Cardiac muscle cell (in vitro differentiated cells and primary cell): Measurements from ENCODE around the gene SCD5. TPM values are rescaled to one million over a fixed set of nuclear protein-coding genes. Genes with fewer than 3 reads are reported as not detected.

Source experiments
- DNase-seq, 2 donors: peaks; one replicate each; pipeline versions ENCODE4 v3.0.0 to v3.0.0-alpha.2; 2010 to 2017; ENCODE audit warnings: low read depth in 1 of 2, low spot score in 1 of 2
- H3K27ac ChIP-seq: fragments of 200-600 bp; sonication (generic); 2 replicates; pipeline ENCODE4 v1.5.1; 2016
- H3K27me3 ChIP-seq: fragments of 200-600 bp; sonication (generic); 2 replicates; pipeline ENCODE4 v1.6.0; 2016; ENCODE audit warnings: control low read depth
- H3K36me3 ChIP-seq: fragments of 200-600 bp; sonication (generic); 2 replicates; pipeline ENCODE4 v1.5.1; 2016; ENCODE audit warnings: control low read depth
- H3K4me1 ChIP-seq: fragments of 200-600 bp; sonication (generic); 2 replicates; pipeline ENCODE4 v1.8.1; 2017; ENCODE audit warnings: low read depth, mild to moderate bottlenecking, mixed run types
- H3K4me3 ChIP-seq: fragments of 200-600 bp; sonication (generic); 2 replicates; pipeline ENCODE4 v1.5.1; 2016; ENCODE audit warnings: mild to moderate bottlenecking
- H3K9me3 ChIP-seq: fragments of 200-600 bp; sonication (generic); 2 replicates; pipeline ENCODE4 v1.5.1; 2017; ENCODE audit warnings: low read depth, mild to moderate bottlenecking, control low read depth
- CTCF ChIP-seq: IDR thresholded peaks from 2 replicates; pipeline ENCODE4 v1.5.1; 2012; ENCODE audit warnings: low read depth, mild to moderate bottlenecking, low read length
- polyA plus RNA-seq: library from polyadenylated mRNA; unstranded; fragments of >200 nt; fragmentation: Nextera tagmentation; extraction: Ambion mirVana; gene quantifications from 2 replicates; pipeline ENCODE4 v1.2.1, GENCODE V29; 2016
- total RNA-seq: library from RNA; depleted of rRNA; stranded (reverse); fragments of >200 nt; gene quantifications from 2 replicates; pipeline ENCODE4 v1.2.3, GENCODE V29; 2016

SCD5 gene
- total and polyA plus RNA-seq, 2 experiments from 2014 or later: 3.7 to 4.7 TPM

- no peaks in the 10 kb centered on the region for H3K4me1 ChIP-seq
- DNase-seq: no peak
- TF ChIP-seq CTCF: no peak
These were observed 150.2 kb downstream of the SCD5 start for GRCh38 chr4:82648356-82648755.

GRCh38 chr4:82645936-82646565, 152.5 kb downstream of the SCD5 start:
- Histone ChIP-seq H3K27me3 (no peaks in the 10 kb centered on the region), H3K9me3 (no peaks in the 10 kb centered on the region), H3K4me3 (no peak overlapping the region), H3K27ac (no peak overlapping the region), H3K36me3 (no peaks in the 10 kb centered on the region), H3K4me1 (no peaks in the 10 kb centered on the region)
- TF ChIP-seq CTCF: no peak
- no peak for DNase-seq

More at GRCh38 chr4:82648356-82648755, 150.2 kb downstream of the SCD5 start:
- Histone ChIP-seq H3K36me3 (no peaks in the 10 kb centered on the region), H3K27me3 (no peaks in the 10 kb centered on the region), H3K4me3 (no peak overlapping the region), H3K9me3 (no peaks in the 10 kb centered on the region), H3K27ac (no peak overlapping the region)

GRCh38 chr4:82644734-82645126, 153.9 kb downstream of the SCD5 start:
- no peaks in the 10 kb centered on the region for H3K9me3 ChIP-seq
- no peaks in the 10 kb centered on the region for H3K27me3 ChIP-seq
- H3K4me3 ChIP-seq: no peak overlapping the region
- no peak for DNase-seq
- no peak overlapping the region for H3K27ac ChIP-seq
- H3K4me1 ChIP-seq: no peaks in the 10 kb centered on the region
- TF ChIP-seq CTCF: no peak
- H3K36me3 ChIP-seq: no peaks in the 10 kb centered on the region

GRCh38 chr4:82643994-82644733, 154.4 kb downstream of the SCD5 start:
- H3K27ac ChIP-seq: no peak overlapping the region
- TF ChIP-seq CTCF: no peak
- no peaks in the 10 kb centered on the region for H3K4me1 ChIP-seq

GRCh38 chr4:82642331-82642730, 156.3 kb downstream of the SCD5 start:
- H3K36me3 ChIP-seq: no peaks in the 10 kb centered on the region
- no peak overlapping the region for H3K27ac ChIP-seq
- H3K4me3 ChIP-seq: no peak overlapping the region
- no peak for DNase-seq
- no peaks in the 10 kb centered on the region for H3K27me3 ChIP-seq
- H3K9me3 ChIP-seq: no peaks in the 10 kb centered on the region
- TF ChIP-seq CTCF: no peak
- H3K4me1 ChIP-seq: no peaks in the 10 kb centered on the region

More at GRCh38 chr4:82643994-82644733, 154.4 kb downstream of the SCD5 start:
- Histone ChIP-seq H3K27me3 (no peaks in the 10 kb centered on the region), H3K36me3 (no peaks in the 10 kb centered on the region), H3K9me3 (no peaks in the 10 kb centered on the region), H3K4me3 (no peak overlapping the region)
- peak in 1 of 2 donors; percentile 45 for DNase-seq
